Glutamatergic neuron (in vitro differentiated cells): Measurements from ENCODE around the gene IRF2. TPM values are rescaled to one million over a fixed set of nuclear protein-coding genes. Genes with fewer than 3 reads are reported as not detected.

Experiments
- DNase-seq: peaks from one replicate; pipeline ENCODE4 v3.0.0; 2022
- H3K27ac Mint-ChIP-seq: one replicate; pipeline ENCODE4 v1.8.0; 2020; ENCODE audit warnings: mild to moderate bottlenecking, mixed read lengths, inconsistent platforms; ENCODE audit not compliant: unreplicated experiment
- H3K27me3 Mint-ChIP-seq: one replicate; pipeline ENCODE4 v1.8.0; 2020; ENCODE audit warnings: mild to moderate bottlenecking, moderate library complexity, mixed read lengths, inconsistent platforms; ENCODE audit not compliant: unreplicated experiment
- H3K36me3 Mint-ChIP-seq: one replicate; pipeline ENCODE4 v1.8.0; 2020; ENCODE audit warnings: mild to moderate bottlenecking, mixed read lengths, inconsistent platforms; ENCODE audit not compliant: unreplicated experiment
- H3K4me1 Mint-ChIP-seq: one replicate; pipeline ENCODE4 v1.8.0; 2020; ENCODE audit warnings: mild to moderate bottlenecking, low read depth, mixed read lengths, inconsistent platforms; ENCODE audit not compliant: unreplicated experiment
- H3K4me3 Mint-ChIP-seq: one replicate; pipeline ENCODE4 v1.8.0; 2020; ENCODE audit warnings: mild to moderate bottlenecking, mixed read lengths, inconsistent platforms; ENCODE audit not compliant: unreplicated experiment
- H3K9me3 Mint-ChIP-seq: one replicate; pipeline ENCODE4 v1.8.0; 2020; ENCODE audit warnings: mild to moderate bottlenecking, moderate library complexity, mixed read lengths, inconsistent platforms; ENCODE audit not compliant: unreplicated experiment
- total RNA-seq: library from RNA; stranded (reverse); fragmentation: NEBNext Ultra II Directional; extraction: Animal tissue kit (Norgen Biotek cat#: 25700); gene quantifications from one replicate; pipeline ENCODE4 v1.2.1, GENCODE V29; 2021; ENCODE audit not compliant: unreplicated experiment
- TF ChIP-seq, protein P1 (sequence below): fragments of 200-600 bp; sonication (generic); IDR thresholded peaks from one replicate; pipeline ENCODE4 v1.5.0; 2021; ENCODE audit not compliant: partially characterized antibody, unreplicated experiment

The IRF2 gene
- total RNA-seq, 1 donor from 2014 or later = 7.4 TPM

DNA sequence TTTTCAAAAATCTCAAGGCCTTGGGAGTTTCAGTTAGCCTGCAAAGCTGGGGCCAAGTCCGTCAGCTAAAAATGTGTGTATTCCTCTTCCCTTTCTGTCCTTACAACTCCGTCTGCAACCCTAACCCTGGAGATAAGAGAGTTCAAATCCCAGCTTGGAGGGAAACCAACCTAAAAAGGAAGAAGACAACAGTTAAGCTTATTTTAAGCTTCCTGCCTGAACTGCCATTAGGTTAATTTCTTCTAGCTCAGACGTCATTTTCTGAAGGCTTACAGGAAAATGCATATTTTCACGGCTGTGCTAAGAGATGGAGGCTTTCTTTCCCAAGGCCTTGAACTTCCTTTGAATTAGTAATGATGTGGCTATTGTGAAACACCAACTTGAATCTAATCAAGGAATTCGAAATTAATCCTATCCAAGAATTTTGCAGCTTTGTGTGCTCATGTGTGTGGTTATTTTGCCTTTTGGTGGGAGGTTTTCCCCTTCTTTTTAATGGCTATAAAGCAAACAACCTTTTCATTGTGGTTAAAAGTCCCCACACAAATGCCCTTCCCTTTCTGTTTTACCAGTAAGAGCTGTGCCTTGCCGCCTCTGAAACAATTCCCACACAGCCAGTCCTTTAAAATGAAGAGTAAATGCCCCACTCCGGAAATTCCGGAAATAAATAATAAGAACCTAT, 103.5 kb downstream of the IRF2 start:
- DNase-seq = no peak
- Mint-ChIP-seq H3K36me3 (peaks cover 4% of the 10 kb centered on the region), H3K27me3 (peaks cover 2% of the 10 kb centered on the region), H3K4me1 (no peaks in the 10 kb centered on the region), H3K27ac (no peak overlapping the region), H3K4me3 (no peak overlapping the region), H3K9me3 (no peaks in the 10 kb centered on the region)
- TF ChIP-seq, protein P1, sequence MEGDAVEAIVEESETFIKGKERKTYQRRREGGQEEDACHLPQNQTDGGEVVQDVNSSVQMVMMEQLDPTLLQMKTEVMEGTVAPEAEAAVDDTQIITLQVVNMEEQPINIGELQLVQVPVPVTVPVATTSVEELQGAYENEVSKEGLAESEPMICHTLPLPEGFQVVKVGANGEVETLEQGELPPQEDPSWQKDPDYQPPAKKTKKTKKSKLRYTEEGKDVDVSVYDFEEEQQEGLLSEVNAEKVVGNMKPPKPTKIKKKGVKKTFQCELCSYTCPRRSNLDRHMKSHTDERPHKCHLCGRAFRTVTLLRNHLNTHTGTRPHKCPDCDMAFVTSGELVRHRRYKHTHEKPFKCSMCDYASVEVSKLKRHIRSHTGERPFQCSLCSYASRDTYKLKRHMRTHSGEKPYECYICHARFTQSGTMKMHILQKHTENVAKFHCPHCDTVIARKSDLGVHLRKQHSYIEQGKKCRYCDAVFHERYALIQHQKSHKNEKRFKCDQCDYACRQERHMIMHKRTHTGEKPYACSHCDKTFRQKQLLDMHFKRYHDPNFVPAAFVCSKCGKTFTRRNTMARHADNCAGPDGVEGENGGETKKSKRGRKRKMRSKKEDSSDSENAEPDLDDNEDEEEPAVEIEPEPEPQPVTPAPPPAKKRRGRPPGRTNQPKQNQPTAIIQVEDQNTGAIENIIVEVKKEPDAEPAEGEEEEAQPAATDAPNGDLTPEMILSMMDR = no peak

DNA sequence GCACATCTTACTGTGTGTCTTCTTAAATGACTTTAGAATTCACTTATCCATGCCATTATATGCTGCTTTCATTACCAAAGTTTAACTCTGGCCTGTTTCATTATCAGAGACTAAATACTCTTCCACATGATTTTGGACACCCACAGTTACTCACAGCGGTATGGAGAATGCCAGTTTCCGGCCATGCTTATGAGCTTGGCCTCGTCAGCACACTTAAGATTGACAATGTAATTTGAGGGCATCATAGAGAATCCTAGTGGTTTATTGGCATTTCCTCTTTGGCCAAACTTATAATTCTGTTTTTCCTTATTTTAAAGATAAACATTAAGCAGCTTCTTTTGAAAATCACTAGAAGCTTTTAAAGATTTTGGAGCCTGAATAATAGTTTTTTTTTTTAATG, 104.5 kb downstream of the IRF2 start:
- TF ChIP-seq, protein P1 = no peak
- no peaks in the 10 kb centered on the region for H3K4me1 Mint-ChIP-seq
- H3K27me3 Mint-ChIP-seq = peaks cover 2% of the 10 kb centered on the region
- no peak for DNase-seq
- H3K36me3 Mint-ChIP-seq = peaks cover 4% of the 10 kb centered on the region
- peaks cover 2% of the 10 kb centered on the region for H3K9me3 Mint-ChIP-seq
- no peak overlapping the region for H3K4me3 Mint-ChIP-seq
- H3K27ac Mint-ChIP-seq = no peak overlapping the region

DNA sequence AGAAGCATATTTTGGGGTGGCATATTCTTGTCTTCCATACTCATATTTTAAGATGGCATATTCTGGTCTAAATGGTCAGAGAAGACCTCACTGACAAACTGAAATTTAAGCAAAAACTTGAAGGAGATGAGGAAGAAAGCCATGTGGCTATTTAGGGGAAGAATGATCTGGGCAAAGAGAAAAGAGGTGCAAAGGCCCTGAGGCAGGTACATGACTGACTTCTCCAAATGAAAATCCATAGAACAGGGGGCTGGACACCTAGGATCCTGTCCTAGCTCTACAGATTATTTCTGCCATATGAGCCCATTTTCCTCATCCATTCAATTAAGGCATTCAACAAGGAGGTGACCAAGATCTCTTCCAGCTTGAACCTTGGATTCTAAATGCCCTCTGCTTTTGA, 105.6 kb downstream of the IRF2 start:
- Mint-ChIP-seq H3K27me3 (peaks cover 2% of the 10 kb centered on the region), H3K36me3 (no peaks in the 10 kb centered on the region), H3K27ac (no peak overlapping the region), H3K9me3 (peaks cover 3% of the 10 kb centered on the region), H3K4me1 (no peaks in the 10 kb centered on the region), H3K4me3 (no peak overlapping the region)
- no peak for DNase-seq
- TF ChIP-seq, protein P1 = no peak

DNA sequence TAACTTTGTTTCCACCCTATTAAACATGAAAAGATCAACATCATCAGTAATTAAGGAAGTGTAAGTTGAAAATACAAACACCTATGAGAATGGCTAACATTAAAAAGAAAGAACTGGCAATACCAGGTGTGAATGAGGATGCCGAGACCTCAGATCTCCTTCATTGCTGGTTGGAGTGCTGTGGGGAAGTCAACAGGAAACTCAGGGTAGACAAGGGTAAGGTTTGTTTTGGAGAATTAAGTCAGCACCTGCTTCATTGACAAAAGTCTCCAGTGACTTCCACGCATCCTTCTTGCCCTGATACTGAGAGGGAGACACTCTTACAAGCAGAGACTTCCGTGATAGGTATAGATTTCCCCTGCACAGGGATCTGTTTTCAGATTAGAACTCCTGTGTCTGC, 106.1 kb downstream of the IRF2 start:
- Mint-ChIP-seq H3K36me3 (no peaks in the 10 kb centered on the region), H3K4me3 (no peak overlapping the region), H3K27me3 (peaks cover 2% of the 10 kb centered on the region), H3K27ac (no peak overlapping the region), H3K4me1 (no peaks in the 10 kb centered on the region), H3K9me3 (peaks cover 3% of the 10 kb centered on the region)
- TF ChIP-seq, protein P1 = no peak
- DNase-seq = no peak

DNA sequence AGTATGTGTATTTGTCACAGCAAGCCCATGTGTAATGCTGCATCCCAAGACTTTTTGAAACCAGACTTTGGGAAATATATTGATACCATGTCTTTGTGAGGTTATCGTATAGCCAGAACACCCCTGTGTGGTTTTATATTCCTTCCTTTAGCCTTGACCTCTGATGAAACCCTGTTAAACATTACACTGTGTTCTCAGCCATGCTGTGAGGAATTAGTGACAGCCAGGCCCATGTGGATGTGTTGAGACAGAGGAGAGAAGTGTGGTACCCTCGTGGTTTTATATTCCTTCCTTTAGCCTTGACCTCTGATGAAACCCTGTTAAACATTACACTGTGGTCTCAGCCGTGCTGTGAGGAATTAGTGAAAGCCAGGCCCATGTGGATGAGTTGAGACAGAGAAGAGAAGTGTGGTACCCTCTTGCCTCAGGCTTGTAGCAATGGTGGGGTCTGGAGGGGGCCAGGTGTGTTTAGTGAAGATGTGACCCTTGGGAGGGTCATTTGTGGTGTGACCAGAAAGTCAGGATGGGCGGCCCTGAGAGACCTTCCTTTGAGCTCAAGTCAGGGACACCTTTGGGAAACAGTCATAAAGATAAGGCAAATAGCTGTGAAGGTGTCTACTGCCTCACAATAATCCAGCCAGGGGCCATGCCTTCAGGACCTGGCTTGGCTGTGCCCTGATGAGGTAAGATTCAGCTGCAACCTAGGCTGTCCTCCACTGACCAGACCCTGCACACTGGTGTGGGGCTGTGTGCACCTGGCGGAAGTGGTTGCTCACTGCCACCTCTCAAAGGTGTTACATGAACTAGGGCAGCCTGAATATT, 110.0 kb downstream of the IRF2 start:
- Mint-ChIP-seq H3K9me3 (peaks cover 3% of the 10 kb centered on the region), H3K4me1 (no peaks in the 10 kb centered on the region), H3K4me3 (no peak overlapping the region), H3K27me3 (peaks cover 2% of the 10 kb centered on the region), H3K36me3 (no peaks in the 10 kb centered on the region), H3K27ac (no peak overlapping the region)
- DNase-seq = no peak
- TF ChIP-seq, protein P1 = no peak
